HL-60/S4 (cell line): Measurements from ENCODE around the gene SF3A2.

Experiments used
- in situ Hi-C: fragments of 300-500 bp; cut with MboI; formaldehyde crosslinking; loops from 2 replicates; pipeline ENCODE4 v1.14.3; 2022; ENCODE audit warnings: low sequenced_read_pairs

SF3A2 gene

GRCh38 chr19:2288818-2289713 is 52.4 kb downstream of the SF3A2 start:
- in situ Hi-C loops: no loop called here

DNA sequence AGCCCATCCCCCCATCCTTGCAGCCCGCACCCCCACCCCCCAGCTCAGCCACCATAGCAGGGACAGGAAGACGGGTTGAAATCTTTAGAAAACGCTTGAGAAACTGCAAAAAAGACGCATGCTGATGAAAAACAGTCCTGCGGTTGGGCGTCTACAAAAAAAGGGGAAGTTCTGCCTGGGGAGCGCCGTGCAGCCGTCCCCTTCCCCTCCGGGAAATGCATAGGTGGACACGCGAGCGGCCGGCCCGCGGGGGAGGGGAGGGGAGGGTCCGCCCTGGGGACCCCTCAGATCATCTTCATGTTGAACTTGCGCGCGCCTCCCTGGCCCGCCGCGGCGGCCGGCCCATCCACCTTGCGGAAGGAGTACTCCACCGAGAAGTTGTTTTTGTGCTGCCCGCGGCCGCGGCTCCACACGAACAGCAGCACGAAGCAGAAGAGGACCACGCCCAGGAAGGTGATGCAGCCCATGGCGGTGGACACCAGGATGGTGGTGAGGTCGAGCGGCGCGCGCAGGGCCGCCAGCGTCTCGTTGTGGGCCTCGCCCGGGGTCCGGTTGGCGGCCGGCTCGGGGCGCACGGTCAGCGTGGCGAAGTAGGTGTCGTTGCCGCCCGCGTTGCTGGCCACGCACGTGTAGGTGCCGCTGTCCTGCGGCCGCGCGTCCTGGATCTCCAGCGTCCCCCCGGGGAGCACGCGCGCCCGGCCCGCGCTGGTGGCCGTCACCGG is 53.3 kb downstream of the SF3A2 start:
- in situ Hi-C loops: no loop called here

GRCh38 chr19:2290441-2291184 is 54.0 kb downstream of the SF3A2 start:
- in situ Hi-C loops: no loop called here

DNA sequence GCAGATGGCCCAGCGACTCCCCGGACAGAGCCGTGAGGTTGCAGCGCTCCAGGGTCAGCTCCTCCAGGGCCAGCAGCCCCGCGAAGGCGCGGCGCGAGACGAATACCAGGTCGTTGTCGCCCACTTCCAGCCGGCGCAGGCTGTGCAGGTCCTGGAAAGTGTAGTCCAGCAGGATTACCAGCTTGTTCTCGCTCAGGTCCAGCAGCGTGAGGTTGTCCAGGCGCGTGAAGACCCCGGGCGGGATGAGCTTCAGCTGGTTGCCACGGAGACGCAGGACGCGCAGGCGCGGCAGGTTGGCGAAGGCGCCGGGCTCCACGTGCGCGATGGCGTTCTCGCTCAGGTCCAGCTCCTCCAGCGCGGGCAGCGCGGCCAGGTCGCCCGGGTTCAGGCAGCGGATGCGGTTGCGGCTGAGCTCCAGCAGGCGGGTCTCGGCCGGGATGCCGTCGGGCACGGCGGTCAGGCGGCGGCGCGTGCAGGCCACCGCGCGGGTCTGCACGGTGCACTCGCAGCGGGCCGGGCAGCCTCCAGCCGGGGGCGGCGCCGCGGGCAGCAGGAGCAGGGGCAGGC is 54.6 kb downstream of the SF3A2 start:
- in situ Hi-C loops: no loop called here

GRCh38 chr19:2294687-2295335 is 58.2 kb downstream of the SF3A2 start:
- in situ Hi-C loops: no loop called here

- in situ Hi-C loops: no loop called here
Observed at GRCh38 chr19:2296141-2296540, 59.5 kb downstream of the SF3A2 start.
